Measurements from ENCODE around the gene ERGIC1. TPM values are rescaled to one million over a fixed set of nuclear protein-coding genes. Genes with fewer than 3 reads are reported as not detected.
A peak's percentile ranks its signal among the peaks of the same experiment; 100 is the strongest.

ERGIC1 gene
- total and polyA plus RNA-seq, 3 donors from 2014 or later, result 89.8 to 100.0 (median 94.1) TPM

DNA sequence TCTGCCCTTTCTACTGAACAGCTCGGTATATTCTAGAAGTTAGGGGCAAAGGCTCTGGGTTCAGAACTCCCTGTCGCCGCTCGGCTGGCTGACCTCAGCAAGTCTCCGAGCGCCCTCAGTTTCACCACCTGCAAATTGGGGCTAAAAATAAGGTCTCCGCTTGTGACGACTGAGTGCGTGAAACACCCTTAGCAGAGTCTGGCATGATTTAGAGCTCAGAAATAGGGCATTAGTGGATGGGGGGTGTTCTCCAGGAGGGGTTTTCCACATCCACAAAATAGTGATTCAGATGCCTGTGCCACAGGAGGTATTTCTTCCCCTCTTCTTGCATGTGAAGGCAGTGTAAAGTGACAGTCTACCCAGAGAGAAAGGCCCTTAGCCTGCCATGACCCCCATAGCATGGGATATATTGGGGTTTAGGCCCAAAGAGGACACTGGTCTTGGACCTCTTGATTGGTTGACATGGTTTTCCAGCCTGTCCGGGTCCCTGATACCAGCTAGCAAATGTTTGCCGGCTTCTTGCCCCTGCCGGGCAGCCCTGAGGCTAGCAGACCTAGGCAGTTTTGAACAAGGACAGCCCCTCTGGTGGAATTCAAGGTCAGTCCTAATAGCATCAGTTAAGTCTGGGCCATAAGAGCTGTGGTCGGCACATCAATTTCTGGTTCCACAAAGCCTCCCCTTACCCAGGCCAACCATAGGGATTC lies 1.4 kb downstream of the ERGIC1 start:
- peak overlapping the region; percentile 80 to 84 for H3K4me3 ChIP-seq
- WGBS, 2 donors, result 26 to 30% methylated on average over 4 to 11 of the region's 13 CpGs
- H3K27ac ChIP-seq, result peak overlapping the region; percentile 81 to 84
- H3K4me1 ChIP-seq, result peaks cover 56% of the 10 kb centered on the region
- DNase-seq, result no peak
- H3K36me3 ChIP-seq (ENCODE audit: low read depth, missing control alignments), result no peaks in the 10 kb centered on the region
- no peaks in the 10 kb centered on the region for H3K9me3 ChIP-seq
- no peaks in the 10 kb centered on the region for H3K27me3 ChIP-seq
- intact Hi-C loops (cut with DNase I; ENCODE audit: low total_unique reads), result no loop called here
- no peak for TF ChIP-seq POLR2A (IDR thresholded peaks at IDR 0.05)
- TF ChIP-seq, protein P1, sequence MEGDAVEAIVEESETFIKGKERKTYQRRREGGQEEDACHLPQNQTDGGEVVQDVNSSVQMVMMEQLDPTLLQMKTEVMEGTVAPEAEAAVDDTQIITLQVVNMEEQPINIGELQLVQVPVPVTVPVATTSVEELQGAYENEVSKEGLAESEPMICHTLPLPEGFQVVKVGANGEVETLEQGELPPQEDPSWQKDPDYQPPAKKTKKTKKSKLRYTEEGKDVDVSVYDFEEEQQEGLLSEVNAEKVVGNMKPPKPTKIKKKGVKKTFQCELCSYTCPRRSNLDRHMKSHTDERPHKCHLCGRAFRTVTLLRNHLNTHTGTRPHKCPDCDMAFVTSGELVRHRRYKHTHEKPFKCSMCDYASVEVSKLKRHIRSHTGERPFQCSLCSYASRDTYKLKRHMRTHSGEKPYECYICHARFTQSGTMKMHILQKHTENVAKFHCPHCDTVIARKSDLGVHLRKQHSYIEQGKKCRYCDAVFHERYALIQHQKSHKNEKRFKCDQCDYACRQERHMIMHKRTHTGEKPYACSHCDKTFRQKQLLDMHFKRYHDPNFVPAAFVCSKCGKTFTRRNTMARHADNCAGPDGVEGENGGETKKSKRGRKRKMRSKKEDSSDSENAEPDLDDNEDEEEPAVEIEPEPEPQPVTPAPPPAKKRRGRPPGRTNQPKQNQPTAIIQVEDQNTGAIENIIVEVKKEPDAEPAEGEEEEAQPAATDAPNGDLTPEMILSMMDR (IDR thresholded peaks at IDR 0.05), result no peak

DNA sequence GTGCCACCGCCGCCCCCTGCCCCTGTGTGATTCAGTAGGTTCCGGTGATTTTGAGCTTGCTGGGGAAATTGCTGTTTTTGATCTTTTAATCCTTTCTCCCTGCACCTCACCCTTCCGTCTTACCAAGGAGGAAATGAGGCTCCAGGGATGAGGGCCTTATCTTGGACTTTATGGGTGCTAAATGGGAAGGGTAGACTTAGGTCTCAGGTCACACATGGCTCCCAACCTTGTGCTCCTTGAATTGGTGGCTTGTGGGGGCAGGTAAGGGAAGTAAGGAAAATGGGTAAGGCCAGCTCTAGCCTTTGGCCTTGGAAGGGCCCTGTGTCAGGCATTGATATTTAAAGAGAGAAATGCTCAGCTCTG lies 1.9 kb downstream of the ERGIC1 start:
- WGBS, 2 donors, result 69 to 83% methylated on average over 4 of the region's 4 CpGs
- H3K9me3 ChIP-seq, result no peaks in the 10 kb centered on the region
- peak overlapping the region in 1 of 2 donors; percentile 84 for H3K27ac ChIP-seq
- H3K4me1 ChIP-seq, result peaks cover 61% of the 10 kb centered on the region
- intact Hi-C loops (cut with DNase I; ENCODE audit: low total_unique reads), result no loop called here
- TF ChIP-seq, protein P1 (IDR thresholded peaks at IDR 0.05), result no peak
- TF ChIP-seq POLR2A (IDR thresholded peaks at IDR 0.05), result no peak
- no peaks in the 10 kb centered on the region for H3K36me3 ChIP-seq (ENCODE audit: low read depth, missing control alignments)
- H3K27me3 ChIP-seq, result no peaks in the 10 kb centered on the region
- no peak overlapping the region for H3K4me3 ChIP-seq
- DNase-seq, result no peak

DNA sequence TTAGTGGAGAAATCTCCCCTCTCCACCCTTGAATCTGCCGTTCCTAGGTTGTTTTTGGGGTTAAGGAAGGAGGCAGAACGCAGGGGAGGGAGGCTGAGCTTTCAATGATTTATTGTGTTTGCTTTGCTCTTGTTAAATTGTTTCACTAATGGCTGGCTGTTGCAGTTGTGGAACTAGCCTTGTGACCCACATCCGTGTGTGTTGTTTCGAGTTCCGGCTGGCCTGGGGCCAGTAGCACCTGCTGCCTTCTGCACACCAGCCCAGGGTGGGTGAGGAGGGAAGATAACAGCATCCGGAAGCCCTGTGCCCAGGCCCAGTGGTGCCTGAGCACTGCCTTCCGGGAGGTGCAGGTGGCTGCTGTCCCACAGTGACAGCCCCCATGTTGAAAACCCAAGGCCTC lies 3.6 kb downstream of the ERGIC1 start:
- H3K36me3 ChIP-seq (ENCODE audit: low read depth, missing control alignments), result no peaks in the 10 kb centered on the region
- peak overlapping the region; percentile 57 to 70 for H3K27ac ChIP-seq
- no peaks in the 10 kb centered on the region for H3K9me3 ChIP-seq
- H3K4me1 ChIP-seq, result peaks cover 63% of the 10 kb centered on the region
- 18 to 48% methylated on average over 5 to 7 of the region's 7 CpGs for WGBS, 2 donors
- TF ChIP-seq POLR2A (IDR thresholded peaks at IDR 0.05), result no peak
- TF ChIP-seq, protein P1 (IDR thresholded peaks at IDR 0.05), result no peak
- intact Hi-C loops (cut with DNase I; ENCODE audit: low total_unique reads), result no loop called here
- peak; percentile 79 for DNase-seq
- H3K27me3 ChIP-seq, result no peaks in the 10 kb centered on the region
- H3K4me3 ChIP-seq, result no peak overlapping the region

DNA sequence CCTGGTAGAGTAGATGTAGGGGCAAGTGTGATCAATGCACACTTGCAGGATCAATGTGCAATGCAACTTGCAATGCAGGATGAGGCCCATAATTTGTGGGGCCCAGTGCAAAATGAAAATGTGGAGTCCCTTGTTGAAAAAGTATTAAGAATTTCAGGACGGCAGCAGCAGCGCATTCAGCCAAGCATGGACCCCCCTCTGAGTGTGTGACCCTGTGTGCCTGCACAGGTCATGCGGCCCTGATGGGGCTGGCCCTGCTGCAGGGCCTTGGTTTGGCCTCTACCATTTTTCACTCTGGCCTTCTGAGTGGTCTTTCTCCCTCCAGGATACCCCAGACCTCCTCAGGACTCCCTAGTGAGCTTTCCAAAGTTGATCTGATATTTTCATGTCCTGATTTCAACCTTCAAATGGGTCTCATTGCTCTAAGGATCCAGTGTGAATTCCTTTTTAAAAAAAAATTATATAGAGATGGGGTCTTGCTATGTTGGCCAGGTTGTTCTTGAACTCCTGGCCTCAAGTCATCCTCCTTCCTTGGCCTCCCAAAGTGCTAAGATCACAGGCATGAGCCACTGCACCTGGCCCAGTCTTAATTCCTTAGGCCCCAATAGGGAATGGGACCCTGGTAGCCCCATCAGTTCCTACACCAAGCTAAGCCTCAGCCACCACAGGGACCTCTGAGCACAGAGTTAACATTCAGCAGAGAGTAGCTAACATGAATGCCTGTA lies 4.3 kb downstream of the ERGIC1 start:
- TF ChIP-seq, protein P1 (IDR thresholded peaks at IDR 0.05), result no peak
- TF ChIP-seq POLR2A (IDR thresholded peaks at IDR 0.05), result no peak
- H3K9me3 ChIP-seq, result no peaks in the 10 kb centered on the region
- DNase-seq, result no peak
- no peaks in the 10 kb centered on the region for H3K36me3 ChIP-seq (ENCODE audit: low read depth, missing control alignments)
- 61 to 83% methylated on average over 3 of the region's 3 CpGs for WGBS, 2 donors
- peaks cover 56% of the 10 kb centered on the region for H3K4me1 ChIP-seq
- H3K27ac ChIP-seq, result no peak overlapping the region
- no peaks in the 10 kb centered on the region for H3K27me3 ChIP-seq
- intact Hi-C loops (cut with DNase I; ENCODE audit: low total_unique reads), result no loop called here
- no peak overlapping the region for H3K4me3 ChIP-seq

Data from testis (tissue), 3 donors.